Adrenal gland (tissue), 12 donors: ENCODE data around the gene KRT6C. TPM values are rescaled to one million over a fixed set of nuclear protein-coding genes. Genes with fewer than 3 reads are reported as not detected.

Experiments
- DNase-seq, 7 donors: peaks; one replicate each; pipeline ENCODE4 v3.0.0-alpha.2; 2019 to 2020
- H3K27ac ChIP-seq, 5 donors: fragments of 200-600 bp; sonication (generic) in 4 of 5; 1 replicate in 3 of 5; 2 replicates in 2 of 5; pipeline versions ENCODE4 v1.5.1 to v1.8.0; 2016 to 2020; ENCODE audit warnings: mild to moderate bottlenecking in 1 of 5
- H3K27me3 ChIP-seq: fragments of 200-600 bp; 2 replicates; pipeline ENCODE4 v1.8.0; 2021
- H3K36me3 ChIP-seq, 2 donors: fragments of 200-600 bp; replicated peaks in 1 of 2; 1 replicate in 1 of 2; 2 replicates in 1 of 2; pipeline versions ENCODE4 v1.5.1 to v1.8.0; 2018 to 2022
- H3K4me1 ChIP-seq, 2 donors: fragments of 200-600 bp; replicated peaks in 1 of 2; 1 replicate in 1 of 2; 2 replicates in 1 of 2; pipeline versions ENCODE4 v1.5.1 to v1.8.0; 2018 to 2021
- H3K4me3 ChIP-seq, 4 donors: fragments of 200-600 bp; sonication (generic) in 3 of 4; one replicate each; pipeline ENCODE4 v1.5.1; 2016 to 2018
- H3K9me3 ChIP-seq, 3 donors: fragments of 200-600 bp; sonication (generic) in 1 of 3; replicated peaks in 1 of 3; 1 replicate in 2 of 3; 2 replicates in 1 of 3; pipeline versions ENCODE4 v1.5.1 to v1.8.0; 2016 to 2021
- POLR2A ChIP-seq, 2 donors: fragments of 450-650 bp; IDR thresholded peaks; one replicate each; pipeline ENCODE4 v1.6.1; 2017; ENCODE audit warnings: antibody characterized with exemption in 2 of 2, mild to moderate bottlenecking in 2 of 2, moderate library complexity in 1 of 2
- WGBS, 4 donors: extraction: QIAGEN DNeasy Blood & Tissue Kit in 2 of 4; methylation state at CpG; one replicate each; pipeline versions ENCODE4 v1.1.5 to v1.1.7; 2013 to 2017; 5-methylcytosine and 5-hydroxymethylcytosine counted together
- intact Hi-C, 2 donors: fragments of 100-400 bp; cut with DNase I; formaldehyde crosslinking; loops; one replicate each; pipeline versions ENCODE4 v1.14.1 to v1.15.0; 2022 to 2023
- polyA plus RNA-seq, 3 donors: library from polyadenylated mRNA; stranded (reverse); fragments of 200-250 nt in 2 of 3; fragments of 350-450 nt in 1 of 3; fragmentation: Illumina TruSeq in 1 of 3; extraction: RNeasy Lipid Tissue Mini Kit (QIAGEN cat#74804) in 1 of 3; gene quantifications; one replicate each; pipeline ENCODE4 v1.2.3, GENCODE V29; 2013 to 2014
- total RNA-seq, 9 donors: library from RNA; depleted of rRNA in 4 of 9; stranded (reverse); fragments of >200 nt in 4 of 9; fragments of 120-200 nt in 1 of 9; fragmentation: NEBNext Ultra II Directional in 1 of 9; extraction: Animal tissue kit (Norgen Biotek cat#: 25700) in 1 of 9; gene quantifications; one replicate each; pipeline versions ENCODE4 v1.1.0 to v1.2.4, GENCODE V29; 2013 to 2023
- TF ChIP-seq, protein P1 (sequence below), 6 experiments: fragments of 450-650 bp in 4 of 6; fragments of 200-600 bp in 2 of 6; sonication (generic) in 1 of 6; IDR thresholded peaks; 1 replicate in 5 of 6; 2 replicates in 1 of 6; pipeline versions ENCODE4 v1.5.1 to v1.8.0; 2016 to 2021; ENCODE audit warnings: antibody characterized with exemption in 6 of 6, mild to moderate bottlenecking in 2 of 6, moderate library complexity in 1 of 6
- donor health status: healthy with polysubstance abuse.
- donor health status: Bipolar disorder and iron deficiency.
- donor health status: DM: yes; HTN: yes; CAD: no.
- donor health status: DM: no; HTN: no; CAD: no.
- donor health status: DM: no; HTN: no; CAD: no.
- donor health status: DM: yes; HTN: yes; CAD: no.

The KRT6C gene
- total and polyA plus RNA-seq, 12 donors = 0.17 to 0.28 TPM; not detected in 10

DNA sequence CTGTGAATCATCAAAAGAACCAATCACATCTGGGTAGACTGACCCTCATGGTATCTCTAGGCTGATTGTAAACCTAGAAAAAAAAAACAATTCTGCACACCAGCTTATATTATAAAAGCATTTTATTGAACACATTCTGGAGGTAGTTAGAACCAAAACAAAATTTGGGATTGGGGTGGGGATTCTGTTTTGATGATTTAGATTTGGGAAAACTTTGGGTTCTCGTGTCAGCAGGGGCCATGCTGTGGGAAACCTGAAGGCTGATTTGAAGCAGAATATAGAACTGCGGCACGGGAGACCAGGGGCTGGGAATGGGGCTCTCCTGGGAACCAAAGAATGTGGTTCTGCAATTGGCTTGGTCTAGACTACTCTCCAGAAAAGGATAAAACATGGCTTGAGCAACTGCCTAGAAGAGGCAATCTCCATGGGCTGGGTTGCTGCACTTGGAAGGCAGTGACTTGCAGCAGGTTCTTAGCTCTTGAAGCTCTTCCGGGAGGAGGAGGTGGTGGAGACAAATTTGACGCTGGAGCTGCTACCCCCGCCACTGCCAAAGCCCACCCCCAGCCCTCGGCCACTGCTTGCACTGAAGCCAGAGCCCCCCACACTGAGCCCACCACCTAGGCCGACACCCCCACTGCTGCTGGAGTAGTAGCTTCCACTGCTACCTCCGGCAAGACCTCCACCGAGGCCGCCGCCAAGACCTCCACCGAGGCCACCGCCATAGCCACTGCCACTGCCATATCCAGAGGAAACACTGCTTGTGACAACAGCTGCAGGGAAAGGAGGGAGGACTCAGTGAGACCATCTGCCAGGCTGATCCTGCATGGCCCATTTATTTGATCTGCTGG is 41.1 kb upstream of the KRT6C start:
- no peak overlapping the region for H3K4me3 ChIP-seq
- H3K27ac ChIP-seq = no peak overlapping the region
- WGBS, 4 donors = 90 to 96% (median 93%) methylated on average over 12 to 14 of the region's 14 CpGs
- no peak for TF ChIP-seq POLR2A (IDR thresholded peaks at IDR 0.05)
- TF ChIP-seq, protein P1, sequence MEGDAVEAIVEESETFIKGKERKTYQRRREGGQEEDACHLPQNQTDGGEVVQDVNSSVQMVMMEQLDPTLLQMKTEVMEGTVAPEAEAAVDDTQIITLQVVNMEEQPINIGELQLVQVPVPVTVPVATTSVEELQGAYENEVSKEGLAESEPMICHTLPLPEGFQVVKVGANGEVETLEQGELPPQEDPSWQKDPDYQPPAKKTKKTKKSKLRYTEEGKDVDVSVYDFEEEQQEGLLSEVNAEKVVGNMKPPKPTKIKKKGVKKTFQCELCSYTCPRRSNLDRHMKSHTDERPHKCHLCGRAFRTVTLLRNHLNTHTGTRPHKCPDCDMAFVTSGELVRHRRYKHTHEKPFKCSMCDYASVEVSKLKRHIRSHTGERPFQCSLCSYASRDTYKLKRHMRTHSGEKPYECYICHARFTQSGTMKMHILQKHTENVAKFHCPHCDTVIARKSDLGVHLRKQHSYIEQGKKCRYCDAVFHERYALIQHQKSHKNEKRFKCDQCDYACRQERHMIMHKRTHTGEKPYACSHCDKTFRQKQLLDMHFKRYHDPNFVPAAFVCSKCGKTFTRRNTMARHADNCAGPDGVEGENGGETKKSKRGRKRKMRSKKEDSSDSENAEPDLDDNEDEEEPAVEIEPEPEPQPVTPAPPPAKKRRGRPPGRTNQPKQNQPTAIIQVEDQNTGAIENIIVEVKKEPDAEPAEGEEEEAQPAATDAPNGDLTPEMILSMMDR (IDR thresholded peaks at IDR 0.05) = no peak
- no peaks in the 10 kb centered on the region for H3K9me3 ChIP-seq
- H3K36me3 ChIP-seq = no peaks in the 10 kb centered on the region
- intact Hi-C loops = no loop called here
- DNase-seq = no peak
- H3K4me1 ChIP-seq = no peaks in the 10 kb centered on the region
- H3K27me3 ChIP-seq = peaks cover 9% of the 10 kb centered on the region

DNA sequence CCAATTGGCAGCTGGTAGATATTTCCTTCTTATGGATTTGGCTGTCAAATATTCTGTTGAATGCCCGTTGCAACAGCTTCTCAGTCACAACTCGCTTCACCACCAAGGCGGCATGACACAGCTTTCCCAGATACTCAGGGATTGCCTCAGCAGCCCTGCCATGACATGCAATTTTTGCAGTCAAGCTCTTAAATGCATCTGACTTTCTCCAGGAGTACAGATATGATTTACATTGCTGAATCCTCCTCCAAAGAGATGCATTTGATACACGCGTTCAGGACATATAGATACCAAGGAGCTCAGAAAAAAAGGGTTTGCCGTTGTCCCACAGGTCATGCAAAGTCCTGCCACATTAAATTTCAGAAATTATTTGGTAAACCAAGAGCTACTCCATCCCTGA is 40.1 kb upstream of the KRT6C start:
- H3K27ac ChIP-seq = no peak overlapping the region
- 75 to 94% (median 82%) methylated on average over 6 of the region's 6 CpGs for WGBS, 4 donors
- H3K4me1 ChIP-seq = no peaks in the 10 kb centered on the region
- H3K27me3 ChIP-seq = peaks cover 10% of the 10 kb centered on the region
- H3K4me3 ChIP-seq = no peak overlapping the region
- TF ChIP-seq POLR2A (IDR thresholded peaks at IDR 0.05) = no peak
- TF ChIP-seq, protein P1 (IDR thresholded peaks at IDR 0.05) = no peak
- no peaks in the 10 kb centered on the region for H3K9me3 ChIP-seq
- DNase-seq = no peak
- H3K36me3 ChIP-seq = no peaks in the 10 kb centered on the region
- intact Hi-C loops = no loop called here

DNA sequence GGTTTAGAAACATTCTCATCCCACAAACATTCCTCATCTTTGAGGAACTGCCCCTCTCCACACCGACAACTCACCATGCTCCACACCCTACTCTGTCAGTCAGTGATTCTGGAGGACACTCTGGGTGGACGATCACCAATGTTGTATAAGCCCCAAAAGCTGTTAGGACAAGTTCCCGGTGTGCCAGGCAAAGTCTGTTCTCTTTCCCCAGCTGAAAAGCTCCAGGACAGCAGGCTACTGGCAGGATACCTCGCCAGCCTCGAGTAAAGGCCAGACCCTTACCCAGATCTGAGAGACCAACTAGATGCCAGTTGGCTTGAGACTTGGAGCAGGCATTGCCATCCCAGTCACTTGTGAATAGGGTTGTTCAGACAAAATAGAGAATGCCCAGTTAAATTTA is 34.6 kb upstream of the KRT6C start:
- 73 to 85% (median 76%) methylated on average over 5 of the region's 5 CpGs for WGBS, 4 donors
- no peak for DNase-seq
- TF ChIP-seq, protein P1 (IDR thresholded peaks at IDR 0.05) = no peak
- TF ChIP-seq POLR2A (IDR thresholded peaks at IDR 0.05) = no peak
- intact Hi-C loops = loop anchor here in 1 of 2 donors (10.0 kb wide), 1 partner anchor 353 kb away; no protein-coding TSS in a partner anchor
- H3K9me3 ChIP-seq = no peaks in the 10 kb centered on the region
- no peak overlapping the region for H3K27ac ChIP-seq
- H3K36me3 ChIP-seq = no peaks in the 10 kb centered on the region
- H3K4me1 ChIP-seq = no peaks in the 10 kb centered on the region
- H3K4me3 ChIP-seq = no peak overlapping the region
- peaks cover 17% of the 10 kb centered on the region for H3K27me3 ChIP-seq

DNA sequence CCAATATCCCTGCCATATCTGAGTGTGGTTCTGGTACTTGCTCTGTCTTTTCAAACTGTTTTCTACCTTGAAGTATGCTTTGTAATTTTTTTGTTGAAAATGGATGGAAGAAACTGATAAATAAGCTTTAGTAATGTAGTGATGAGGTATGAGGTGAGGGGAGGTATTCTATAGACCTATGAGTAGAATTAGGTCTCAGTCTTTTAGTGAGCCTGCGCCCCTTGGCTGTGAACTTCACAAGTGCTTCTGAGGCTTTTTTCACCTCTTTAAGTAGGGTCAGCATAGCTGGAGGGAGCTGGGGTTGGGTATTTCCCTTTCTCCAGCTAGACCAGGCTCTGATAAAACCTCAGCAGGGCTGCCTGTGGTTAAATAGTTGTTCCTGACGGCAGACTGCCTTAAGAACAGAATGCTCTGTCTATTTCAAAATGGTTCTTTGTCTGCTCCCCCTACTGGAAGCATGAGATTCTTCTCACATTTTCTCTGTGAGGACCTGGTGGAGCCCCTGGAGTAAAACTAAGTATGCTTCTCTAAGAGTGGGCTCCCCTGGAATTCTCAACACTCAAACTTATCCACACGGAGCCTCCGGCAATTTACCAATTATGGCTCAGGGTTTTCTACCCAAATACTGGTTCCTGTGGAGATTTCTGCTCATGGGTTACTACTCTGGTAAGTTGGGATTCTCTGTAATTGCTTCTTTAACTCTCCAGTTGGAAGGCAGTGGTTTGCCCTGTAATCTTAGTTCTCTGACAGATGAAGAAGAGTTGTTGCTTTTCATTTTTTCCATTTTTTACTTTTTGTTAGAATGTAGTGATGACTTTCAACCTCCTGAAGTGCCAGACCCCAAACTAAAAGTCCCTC is 33.5 kb upstream of the KRT6C start:
- no peak overlapping the region for H3K4me3 ChIP-seq
- H3K4me1 ChIP-seq = no peaks in the 10 kb centered on the region
- DNase-seq = no peak
- no peak overlapping the region for H3K27ac ChIP-seq
- no peaks in the 10 kb centered on the region for H3K36me3 ChIP-seq
- no peaks in the 10 kb centered on the region for H3K9me3 ChIP-seq
- TF ChIP-seq, protein P1 (IDR thresholded peaks at IDR 0.05) = peak; percentile 25 to 57 (median 47)
- no peak for TF ChIP-seq POLR2A (IDR thresholded peaks at IDR 0.05)
- intact Hi-C loops = loop anchor here in 1 of 2 donors (10.0 kb wide), 1 partner anchor 352 kb away; no protein-coding TSS in a partner anchor
- peaks cover 17% of the 10 kb centered on the region for H3K27me3 ChIP-seq
- WGBS, 4 donors = 21 to 39% (median 32%) methylated on average over 4 of the region's 4 CpGs
